Body of pancreas (tissue), 4 donors: ENCODE data around the gene CISD2.

Source experiments
- POLR2A ChIP-seq, 3 donors: fragments of 450-650 bp; IDR thresholded peaks; one replicate each; pipeline ENCODE4 v1.6.1; 2016; ENCODE audit warnings: antibody characterized with exemption in 3 of 3, mild to moderate bottlenecking in 2 of 3
- TF ChIP-seq, protein P1 (sequence below), 7 experiments: fragments of 450-650 bp in 4 of 7; fragments of 200-600 bp in 3 of 7; sonication (generic) in 3 of 7; IDR thresholded peaks; one replicate each; pipeline ENCODE4 v1.5.1; 2016 to 2019; ENCODE audit warnings: antibody characterized with exemption in 7 of 7

- TF ChIP-seq, protein P1, sequence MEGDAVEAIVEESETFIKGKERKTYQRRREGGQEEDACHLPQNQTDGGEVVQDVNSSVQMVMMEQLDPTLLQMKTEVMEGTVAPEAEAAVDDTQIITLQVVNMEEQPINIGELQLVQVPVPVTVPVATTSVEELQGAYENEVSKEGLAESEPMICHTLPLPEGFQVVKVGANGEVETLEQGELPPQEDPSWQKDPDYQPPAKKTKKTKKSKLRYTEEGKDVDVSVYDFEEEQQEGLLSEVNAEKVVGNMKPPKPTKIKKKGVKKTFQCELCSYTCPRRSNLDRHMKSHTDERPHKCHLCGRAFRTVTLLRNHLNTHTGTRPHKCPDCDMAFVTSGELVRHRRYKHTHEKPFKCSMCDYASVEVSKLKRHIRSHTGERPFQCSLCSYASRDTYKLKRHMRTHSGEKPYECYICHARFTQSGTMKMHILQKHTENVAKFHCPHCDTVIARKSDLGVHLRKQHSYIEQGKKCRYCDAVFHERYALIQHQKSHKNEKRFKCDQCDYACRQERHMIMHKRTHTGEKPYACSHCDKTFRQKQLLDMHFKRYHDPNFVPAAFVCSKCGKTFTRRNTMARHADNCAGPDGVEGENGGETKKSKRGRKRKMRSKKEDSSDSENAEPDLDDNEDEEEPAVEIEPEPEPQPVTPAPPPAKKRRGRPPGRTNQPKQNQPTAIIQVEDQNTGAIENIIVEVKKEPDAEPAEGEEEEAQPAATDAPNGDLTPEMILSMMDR (IDR thresholded peaks at IDR 0.05) = peak in 1 of 7 experiments; percentile 1
- peak; percentile 95 to 97 (median 96) for TF ChIP-seq POLR2A (IDR thresholded peaks at IDR 0.05)
These were observed 41.7 kb upstream of the CISD2 start, which contains the start of gene UBE2D3 for GRCh38 chr4:102826890-102827673.
